Activated CD4-positive, CD25-positive, alpha-beta regulatory T cell (primary cell): ENCODE measurements around the gene VWC2.

Experiments used
- DNase-seq, 4 experiments: peaks; one replicate each; lab custom pipeline; 2025; lab: John Stamatoyannopoulos, UW

Gene VWC2

DNA sequence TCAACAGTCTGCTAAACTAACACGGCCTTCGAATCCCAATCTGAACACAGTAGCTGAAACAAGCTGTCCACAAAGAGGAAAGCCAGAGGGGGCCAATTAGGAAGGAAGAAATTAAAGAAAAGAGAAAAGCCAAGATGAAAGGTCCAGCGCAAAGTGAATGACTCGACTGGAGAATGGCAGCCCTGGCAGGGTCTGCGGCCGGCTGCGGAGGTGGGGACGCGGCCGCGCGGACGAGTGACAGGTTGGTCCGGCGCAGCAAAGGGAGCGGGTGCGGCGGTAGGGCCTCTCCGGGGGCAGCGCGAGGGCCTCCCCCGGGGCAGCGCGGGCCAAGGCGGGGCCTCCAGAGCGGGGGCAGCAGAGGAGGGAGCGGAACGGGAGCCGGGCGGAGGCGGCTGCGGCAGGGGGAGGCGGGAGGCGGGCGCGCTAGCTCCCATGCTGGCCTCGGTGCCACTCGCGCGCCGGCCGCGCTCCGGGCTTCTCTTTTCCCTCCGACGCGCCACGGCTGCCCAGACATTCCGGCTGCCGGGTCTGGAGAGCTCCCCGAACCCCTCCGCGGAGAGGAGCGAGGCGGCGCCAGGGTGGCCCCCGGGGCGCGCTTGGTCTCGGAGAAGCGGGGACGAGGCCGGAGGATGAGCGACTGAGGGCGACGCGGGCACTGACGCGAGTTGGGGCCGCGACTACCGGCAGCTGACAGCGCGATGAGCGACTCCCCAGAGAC is at the start of gene VWC2:
Gene VWC2, plus strand, starts transcription at position 421 of the 718 bp plus-strand sequence. CDS start 1,798 bp downstream, outside the sequence.
- DNase-seq: no peak

DNA sequence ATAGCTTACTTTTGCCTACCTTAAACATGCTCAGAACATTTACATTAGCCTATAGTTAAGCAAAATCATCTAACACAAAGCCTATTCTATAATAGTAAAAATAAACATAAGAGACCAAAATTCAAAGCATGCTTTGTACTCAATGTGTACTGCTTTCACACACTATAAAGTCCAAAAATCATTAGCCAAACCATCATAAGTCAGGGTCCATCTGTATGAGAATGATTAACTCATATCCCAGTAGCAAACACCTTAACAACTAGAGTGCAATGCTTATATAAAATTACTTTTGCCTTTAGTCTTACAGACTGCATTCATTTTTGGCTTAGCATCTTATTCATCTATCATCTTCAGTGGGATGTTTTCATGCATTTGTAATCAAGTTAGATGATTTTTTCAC is 49.4 kb upstream of the VWC2 start:
- no peak for DNase-seq

DNA sequence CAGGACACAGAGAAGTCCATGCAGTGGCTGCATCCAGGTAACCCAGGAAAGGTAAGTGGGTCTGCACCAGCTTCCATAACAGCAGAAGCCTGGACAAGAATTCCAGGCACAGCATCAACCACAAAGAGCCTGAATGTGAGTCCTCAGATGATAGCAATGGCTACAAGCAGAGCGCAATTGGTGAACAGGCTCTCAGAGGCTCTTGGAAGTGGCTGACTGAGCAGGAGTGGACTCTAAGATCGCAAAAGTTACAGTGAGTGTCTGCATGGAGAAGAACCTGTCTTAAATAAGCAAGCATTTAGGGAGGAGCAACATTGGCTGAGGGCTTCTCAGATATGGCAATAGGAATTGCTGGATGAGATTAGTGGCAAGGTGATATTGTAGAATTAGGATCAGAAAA is 41.6 kb upstream of the VWC2 start:
- DNase-seq: no peak

DNA sequence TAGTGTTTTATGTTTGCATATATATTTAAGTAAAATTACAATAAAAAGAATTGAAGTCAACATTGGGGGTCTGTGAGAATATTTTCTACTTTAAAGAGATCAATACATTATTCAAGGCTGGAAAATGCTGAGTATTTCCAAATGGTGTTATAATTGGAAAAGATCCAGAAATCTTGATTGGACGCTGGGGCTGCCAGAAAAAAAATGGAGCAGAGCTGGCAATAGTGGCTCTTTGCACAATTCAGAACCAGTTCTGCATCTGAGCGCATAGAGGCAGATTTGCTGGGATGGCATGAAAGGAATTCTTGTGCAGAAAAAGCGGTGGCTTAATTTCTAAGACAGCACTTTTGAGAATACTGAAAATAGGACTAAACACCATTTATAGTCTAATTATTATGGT is 10.8 kb upstream of the VWC2 start:
- DNase-seq: no peak

DNA sequence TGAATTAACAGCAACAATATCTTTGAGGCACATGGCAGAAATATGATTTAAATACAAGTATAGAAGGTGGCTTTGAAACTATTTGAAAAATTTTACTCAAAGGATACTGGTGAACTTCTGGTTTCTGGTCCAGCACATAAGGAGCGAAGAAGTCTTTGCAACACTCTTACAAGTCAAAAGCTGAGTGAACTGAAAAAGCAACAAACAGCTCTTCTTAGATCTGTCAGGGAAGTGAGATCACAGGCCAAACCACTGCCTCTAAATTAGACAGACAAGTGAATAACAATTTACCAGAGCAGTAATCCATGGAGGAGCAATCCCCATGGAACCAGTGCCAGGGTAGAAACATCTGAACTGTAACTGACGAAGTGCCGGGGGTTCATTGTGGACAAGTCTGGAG is 9.6 kb upstream of the VWC2 start:
- no peak for DNase-seq

DNA sequence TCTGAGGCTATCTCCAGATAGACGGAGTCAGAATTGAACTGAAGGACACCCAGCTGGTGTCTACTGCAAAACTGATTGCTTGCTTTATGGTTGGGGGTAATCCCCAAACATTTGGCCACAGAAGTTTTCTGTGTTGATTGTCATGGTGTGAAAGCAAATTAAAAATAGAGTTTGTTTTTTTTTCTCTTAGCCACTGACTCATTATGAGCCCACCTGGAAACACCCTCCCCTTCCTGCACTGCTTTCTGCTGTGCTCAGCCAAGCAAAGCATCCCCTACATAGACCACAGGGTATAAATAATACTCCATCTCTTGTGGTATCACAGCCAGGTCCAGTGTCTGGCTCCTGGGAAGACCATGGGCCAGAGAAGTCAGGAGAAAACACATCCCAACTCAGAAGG is 6.5 kb upstream of the VWC2 start:
- no peak for DNase-seq

DNA sequence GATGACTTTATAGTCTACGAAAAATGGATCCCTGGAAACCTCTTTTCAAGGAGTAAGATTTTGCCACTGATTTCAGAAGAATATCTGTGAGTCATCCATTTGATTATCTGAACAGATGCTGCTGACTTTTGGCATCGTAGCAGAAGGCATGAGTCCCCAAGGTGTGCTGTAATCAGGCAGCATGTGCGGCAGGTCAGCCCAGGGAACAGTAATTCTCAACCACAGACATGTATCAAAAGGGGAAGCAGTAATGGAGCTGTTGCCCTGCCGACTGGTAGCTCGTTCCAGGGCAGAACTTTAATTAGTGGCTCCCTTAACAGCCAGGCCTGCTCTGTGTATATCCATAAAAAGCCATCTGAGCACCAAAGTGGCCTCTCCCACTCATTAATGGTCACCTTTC is 5.7 kb upstream of the VWC2 start:
- DNase-seq: no peak

DNA sequence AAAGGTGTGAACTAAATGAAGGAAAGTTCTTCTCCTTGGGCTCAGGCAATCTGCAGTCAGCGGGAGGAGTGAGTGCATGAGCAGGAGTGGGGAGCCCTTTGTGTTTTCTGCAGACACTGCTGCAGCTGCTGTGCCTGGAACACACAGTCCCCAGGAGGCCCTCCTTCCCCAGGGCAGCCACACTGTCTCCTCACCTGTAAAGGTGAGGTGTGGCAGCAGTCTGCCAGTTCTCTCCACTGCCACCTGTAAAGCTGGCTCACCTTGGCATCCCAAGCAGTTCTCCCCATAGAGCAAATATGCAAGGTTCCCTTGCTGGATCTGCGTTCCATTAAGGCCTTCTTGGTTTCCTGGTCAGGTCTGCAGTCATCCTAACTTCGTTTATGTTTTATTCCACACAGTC is 5.2 kb upstream of the VWC2 start:
- DNase-seq: no peak

DNA sequence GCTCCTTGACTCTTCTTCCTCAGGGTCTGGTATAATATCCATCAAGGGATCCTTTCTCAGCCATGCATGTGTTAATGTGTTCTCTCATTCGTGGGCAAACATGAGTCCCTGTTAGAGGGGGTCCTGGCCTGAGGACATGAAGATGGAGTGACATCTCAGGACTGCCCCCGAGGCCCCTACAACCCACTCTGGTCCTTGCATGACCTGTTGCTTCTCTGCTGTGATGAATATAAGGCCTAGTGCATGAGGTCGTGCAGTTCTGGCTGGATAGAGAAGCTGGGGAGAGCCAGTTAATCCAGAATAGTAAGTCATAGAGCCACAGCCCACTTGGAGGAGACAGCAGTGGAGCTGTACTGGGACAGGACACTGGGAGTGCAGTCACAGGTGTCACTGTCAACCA is 4.6 kb upstream of the VWC2 start:
- DNase-seq: no peak

DNA sequence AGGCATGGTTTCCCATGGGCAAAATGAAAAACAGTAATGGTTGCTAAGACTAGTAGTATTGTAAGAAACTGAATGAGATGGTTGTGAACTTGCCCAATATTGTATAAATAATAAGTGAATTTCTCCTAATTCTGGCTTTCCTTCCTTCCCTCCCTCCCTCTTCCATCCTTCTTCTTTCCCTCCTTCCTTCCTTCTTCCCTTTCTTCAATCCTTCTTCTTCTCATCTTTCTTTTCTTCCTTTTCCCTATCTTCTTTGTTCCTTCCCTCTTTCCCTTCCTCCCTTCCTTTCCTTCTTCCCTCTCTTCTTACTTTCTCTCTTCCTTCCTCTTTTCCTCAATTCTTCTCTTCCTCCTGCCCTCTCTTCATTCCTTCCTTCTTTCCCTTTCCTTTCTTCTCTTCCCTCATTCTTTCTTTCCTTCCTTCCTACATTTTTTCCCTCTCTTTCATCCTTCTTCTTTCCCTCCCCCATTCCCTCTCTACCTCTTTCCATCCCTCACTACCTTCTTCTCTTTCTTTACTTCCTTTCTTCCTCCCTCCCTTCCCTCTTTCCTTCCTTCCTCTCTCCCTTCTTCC is 4.1 kb upstream of the VWC2 start:
- no peak for DNase-seq

DNA sequence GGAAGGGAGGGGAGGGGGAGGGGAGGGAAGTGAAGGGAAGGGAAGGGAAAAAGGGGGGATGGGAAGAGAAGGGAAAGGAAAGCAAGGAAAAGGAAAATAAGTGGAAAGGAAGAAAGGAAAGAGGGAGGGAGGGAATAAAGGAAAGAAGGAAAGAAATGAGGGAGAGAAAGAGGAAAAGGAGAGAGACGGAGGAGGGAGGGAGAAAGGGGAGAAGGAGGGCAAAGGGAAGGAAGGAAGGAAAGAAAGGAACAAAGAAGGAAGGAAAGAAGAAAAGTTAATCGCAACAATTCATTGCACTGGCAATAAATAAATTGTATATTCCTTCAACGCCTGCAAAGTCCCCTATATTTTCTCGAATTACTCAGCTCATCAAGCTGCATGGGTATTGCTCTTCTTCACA is 2.6 kb upstream of the VWC2 start:
- DNase-seq: no peak

DNA sequence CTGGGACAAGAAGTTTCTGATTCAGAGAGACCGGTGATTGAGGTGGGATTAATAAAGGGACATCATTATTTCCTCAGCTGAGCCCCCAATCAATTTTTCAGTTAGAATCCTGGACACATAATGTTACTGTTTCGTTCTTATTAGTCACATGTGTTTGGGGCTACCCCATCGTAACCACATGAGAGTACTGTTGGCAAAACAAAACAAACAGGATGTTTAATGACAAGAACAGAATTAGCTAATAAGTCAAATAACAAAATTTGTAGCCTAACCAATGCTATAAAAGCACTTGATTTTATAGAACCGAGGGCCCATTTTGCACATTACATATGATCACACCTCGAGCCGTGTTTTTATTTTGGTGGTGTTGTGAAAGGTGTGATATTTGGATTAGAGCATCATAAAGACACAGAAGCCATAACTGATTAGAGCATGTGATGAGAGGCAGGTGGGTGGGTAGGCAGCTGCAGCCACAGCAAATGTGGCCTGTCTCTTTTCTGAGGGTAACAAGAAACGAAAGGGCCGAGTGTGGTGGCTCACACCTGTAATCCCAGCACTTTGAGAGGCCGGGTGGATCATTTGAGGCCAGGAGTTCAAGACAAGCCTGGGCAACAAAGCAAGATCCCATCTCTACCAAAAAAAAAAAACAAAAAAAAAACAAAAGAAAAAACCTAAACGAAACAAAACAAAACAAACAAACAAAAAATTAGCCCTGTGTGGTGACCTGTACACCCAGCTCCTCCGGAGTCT is 1.8 kb upstream of the VWC2 start:
- DNase-seq: no peak

DNA sequence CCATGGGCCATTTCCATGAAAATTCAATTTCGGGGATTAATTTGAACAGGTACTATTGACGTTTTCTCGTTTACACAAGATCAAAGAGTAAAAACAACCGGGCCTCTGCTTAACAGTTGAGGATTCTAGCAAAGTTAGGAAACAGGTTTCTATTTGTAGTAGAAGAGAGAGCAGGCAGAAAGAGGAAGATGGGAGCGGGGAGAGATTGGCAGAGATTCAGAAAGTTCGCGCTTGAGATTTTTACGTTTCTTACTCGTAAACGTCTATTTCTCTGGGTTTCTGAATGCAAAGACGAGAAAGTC is 571 bp upstream of the VWC2 start:
- no peak for DNase-seq

DNA sequence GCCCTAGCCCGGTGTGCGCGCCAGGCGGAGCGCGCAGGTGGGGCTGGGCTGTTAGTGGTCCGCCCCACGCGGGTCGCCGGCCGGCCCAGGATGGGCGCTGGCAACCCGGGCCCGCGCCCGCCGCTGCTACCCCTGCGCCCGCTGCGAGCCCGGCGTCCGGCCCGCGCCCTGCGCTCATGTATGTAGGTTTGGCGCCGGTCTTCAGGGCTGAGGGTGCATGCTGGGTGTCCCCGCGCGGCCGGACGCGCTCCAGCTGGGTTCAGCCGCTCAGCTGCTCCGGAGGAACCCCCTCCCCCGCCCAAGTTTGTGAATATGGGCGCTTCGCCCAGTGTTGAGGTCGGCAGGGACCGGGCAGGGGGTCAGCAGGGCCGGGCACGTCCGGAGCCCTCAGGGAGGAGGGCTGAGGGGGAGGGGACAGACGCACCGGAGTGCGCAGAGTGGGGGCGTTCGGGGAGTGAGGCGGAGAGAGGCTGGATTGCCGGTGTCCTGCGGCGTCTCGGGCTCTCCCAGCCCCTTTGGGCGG is 559 bp downstream of the VWC2 start:
- DNase-seq: no peak

DNA sequence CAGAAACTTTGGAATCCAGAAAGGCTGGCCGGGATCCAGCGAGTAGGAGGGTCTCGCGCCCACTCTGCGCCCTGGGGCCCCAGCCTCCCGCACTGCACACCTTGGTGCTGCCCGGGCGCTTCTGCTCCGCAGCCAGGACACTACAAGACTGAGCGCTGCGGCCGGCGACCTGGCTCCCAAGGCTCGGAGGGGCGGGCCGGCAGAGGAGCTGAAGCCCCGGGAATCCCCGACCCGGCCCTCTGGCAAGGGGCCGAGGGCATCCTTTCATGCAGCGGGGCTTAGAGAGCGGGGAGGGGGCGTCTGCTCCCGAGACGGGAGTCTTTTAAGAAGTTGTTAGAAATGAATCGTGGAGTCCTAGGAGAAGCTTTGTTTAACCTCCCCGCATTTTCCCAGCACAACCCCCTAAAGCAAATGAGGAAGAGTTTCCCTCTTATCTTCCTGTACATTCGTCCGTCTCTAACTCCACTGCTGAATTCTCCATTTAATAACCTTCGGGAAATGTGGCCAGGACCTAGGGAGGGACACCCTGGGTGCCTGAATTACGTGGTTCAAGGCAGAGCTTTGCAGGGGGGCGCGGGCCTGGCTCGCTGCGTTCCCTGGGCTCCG is 1.1 kb downstream of the VWC2 start:
- DNase-seq: no peak

DNA sequence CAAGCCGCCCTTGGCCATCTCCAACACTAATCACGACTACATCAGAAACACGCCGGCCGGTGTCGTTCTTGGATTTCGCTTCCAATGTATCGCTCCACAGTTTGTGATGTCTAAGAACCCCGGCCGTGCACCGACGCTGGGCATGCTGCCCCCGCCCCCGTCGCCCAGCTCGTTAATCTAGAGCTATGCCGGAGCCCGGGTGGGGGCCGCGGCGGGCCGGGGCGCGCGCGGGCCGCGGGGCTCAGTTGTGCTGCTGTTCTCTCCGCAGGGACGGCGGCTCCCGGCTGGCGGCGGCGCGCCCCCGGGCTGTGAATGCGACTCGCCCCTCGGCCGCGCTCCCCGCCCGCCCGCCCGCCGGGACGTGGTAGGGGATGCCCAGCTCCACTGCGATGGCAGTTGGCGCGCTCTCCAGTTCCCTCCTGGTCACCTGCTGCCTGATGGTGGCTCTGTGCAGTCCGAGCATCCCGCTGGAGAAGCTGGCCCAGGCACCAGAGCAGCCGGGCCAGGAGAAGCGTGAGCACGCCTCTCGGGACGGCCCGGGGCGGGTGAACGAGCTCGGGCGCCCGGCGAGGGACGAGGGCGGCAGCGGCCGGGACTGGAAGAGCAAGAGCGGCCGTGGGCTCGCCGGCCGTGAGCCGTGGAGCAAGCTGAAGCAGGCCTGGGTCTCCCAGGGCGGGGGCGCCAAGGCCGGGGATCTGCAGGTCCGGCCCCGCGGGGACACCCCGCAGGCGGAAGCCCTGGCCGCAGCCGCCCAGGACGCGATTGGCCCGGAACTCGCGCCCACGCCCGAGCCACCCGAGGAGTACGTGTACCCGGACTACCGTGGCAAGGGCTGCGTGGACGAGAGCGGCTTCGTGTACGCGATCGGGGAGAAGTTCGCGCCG is 1.9 kb downstream of the VWC2 start:
- DNase-seq: no peak

DNA sequence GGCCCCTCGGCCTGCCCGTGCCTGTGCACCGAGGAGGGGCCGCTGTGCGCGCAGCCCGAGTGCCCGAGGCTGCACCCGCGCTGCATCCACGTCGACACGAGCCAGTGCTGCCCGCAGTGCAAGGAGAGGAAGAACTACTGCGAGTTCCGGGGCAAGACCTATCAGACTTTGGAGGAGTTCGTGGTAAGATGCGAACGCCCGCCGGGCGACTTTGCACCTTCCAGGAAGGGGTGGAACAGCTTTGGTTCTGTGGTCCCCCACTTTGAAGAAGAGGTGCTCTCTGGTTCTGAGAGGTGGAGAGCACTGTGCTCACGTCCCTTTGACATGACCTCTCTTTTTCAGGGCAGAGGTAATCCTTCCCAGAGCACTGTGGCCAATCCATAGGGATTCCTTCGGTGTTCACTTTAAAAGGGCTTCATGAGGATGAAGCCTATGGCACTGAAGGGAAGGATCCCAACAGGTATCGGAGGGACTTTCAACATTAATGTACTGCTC is 2.6 kb downstream of the VWC2 start:
- DNase-seq: no peak

DNA sequence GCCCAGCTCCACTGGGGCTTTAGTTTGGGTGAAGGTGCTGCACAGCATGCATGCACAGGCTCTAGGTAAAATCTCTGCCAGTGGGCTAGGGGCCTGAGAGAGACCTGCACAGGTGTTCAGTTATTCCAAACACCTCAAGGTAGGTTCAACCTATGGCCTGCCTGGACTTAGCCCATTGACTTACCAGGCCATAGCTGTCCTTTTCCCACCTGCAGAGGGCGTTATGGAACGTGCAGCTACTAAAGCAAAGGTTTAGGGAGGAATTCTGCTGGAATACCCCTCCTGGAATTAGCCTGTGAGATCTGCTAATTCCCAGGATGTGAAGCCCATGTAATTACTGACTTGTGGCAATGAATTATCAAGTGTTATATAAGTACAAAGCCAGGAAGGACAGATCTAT is 3.6 kb downstream of the VWC2 start:
- no peak for DNase-seq

DNA sequence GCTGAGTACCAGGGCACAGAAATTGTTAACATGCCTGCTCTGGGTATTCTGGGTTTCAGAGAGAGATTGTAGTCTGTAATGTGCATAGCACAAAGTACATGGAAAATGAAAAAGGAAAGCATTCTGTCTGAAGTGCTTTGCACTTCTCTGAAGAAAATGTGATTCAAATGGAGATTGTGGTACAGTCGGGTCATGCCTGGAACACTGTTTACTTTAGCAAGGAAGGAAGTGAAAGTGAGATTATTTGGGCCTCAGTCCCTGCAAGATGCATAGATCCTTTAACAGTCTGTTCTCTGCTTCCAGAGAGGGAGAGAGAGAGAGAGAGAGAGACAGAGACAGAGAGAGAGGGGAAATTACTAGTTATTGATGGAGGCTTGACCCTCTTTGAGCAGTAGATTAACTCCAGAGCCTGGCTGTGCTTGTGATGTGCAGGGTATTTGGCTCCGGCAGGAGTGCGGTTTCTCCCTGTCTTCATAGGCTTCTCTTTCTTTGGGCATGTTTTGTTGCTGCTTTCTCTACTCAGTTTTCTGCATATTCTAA is 5.4 kb downstream of the VWC2 start:
- no peak for DNase-seq

DNA sequence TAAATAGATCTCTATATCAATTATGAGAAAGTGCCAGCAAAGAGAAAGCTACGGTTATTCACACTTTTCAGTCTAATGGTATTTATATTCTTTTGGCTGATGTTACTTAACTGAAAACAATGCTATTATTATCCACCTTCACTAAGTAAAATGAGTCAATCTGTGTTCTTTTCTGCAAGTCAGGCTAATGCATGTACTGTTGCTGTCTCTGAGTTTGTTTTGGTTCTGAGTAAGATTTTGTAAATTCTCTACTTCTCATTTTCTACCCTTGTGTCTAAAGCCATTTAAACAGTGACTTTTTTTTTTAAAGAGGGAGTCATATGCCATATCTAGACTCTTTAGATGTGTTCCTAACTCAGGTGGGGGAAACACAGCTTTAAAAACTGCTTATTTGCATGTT is 7.5 kb downstream of the VWC2 start:
- DNase-seq: no peak

DNA sequence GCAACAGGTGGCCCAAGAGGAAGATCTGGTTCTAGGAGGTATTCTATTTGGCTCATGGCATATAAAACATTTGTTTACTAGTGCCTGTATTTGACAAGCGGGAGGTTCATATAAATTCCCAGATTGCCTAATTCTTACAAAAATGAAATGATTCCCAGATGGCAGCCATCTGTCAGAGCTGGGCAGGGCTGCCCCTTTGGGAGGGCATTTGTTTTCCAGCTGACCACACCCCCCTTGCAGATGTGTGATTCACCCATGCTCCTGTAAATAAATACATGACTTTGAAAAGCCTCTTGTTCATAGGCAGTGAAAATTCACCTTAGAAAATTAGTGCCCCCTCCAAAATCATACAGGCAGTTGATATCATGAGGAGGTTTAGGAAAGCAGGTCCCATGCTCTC is 8.6 kb downstream of the VWC2 start:
- DNase-seq: no peak

DNA sequence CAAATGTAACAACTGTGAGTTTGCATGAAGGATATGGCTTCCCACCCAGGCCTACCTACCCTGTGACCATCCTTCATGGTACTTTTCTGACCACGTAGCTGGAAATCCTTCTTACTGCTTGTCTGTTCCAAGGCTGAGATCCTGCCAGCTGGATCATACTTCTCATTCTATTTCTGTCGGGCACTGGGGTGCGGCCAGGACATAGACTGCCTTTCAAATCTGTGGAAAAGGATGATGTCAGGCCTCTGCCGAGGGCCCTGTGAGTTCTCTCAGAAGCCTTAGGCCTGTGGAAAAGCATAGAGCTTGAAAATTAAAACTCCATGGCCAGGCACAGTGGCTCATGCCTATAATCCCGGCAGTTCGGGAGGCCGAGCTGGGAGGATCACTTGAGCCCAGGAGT is 10.0 kb downstream of the VWC2 start:
- no peak for DNase-seq
